ENCODE data around the gene GJD4. TPM values are rescaled to one million over a fixed set of nuclear protein-coding genes. Genes with fewer than 3 reads are reported as not detected.

Gene GJD4
- total and polyA plus RNA-seq, 8 donors: 0.11 TPM; not detected in 7

DNA sequence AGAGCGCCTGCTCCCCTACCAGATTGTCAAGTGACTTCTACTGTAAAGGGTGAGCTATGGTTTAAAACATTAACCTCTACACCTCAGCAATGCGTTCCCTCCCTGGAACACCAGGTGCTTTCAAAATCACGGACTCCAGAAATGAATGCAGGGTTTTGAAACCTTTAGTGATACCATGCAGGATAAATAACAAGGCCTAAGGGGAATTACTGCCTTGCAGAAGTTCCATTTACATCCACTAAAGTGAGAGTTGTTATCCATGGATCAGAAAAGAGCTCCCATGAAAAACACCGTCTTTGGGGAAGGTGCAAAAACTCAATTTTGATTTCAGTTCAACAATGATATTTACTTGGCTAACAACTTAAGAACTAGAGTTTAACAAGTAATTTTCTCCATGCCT is 33.0 kb downstream of the GJD4 start:
- H3K9me3 ChIP-seq: no peaks in the 10 kb centered on the region
- no peak overlapping the region for H3K27ac ChIP-seq
- WGBS, 2 donors: 78 to 79% methylated on average over 4 of the region's 4 CpGs
- intact Hi-C loops (cut with DNase I): loop anchor here in 2 of 3 donors (5.0 to 10.0 kb wide), 4 partner anchors 867 to 1247 kb away; no protein-coding TSS in a partner anchor
- no peak for ATAC-seq
- H3K36me3 ChIP-seq: no peaks in the 10 kb centered on the region
- no peak for FAIRE-seq
- no peak for DNase-seq
- no peak overlapping the region for H3K4me3 ChIP-seq
- no peaks in the 10 kb centered on the region for H3K4me1 ChIP-seq
- TF ChIP-seq, protein P1, sequence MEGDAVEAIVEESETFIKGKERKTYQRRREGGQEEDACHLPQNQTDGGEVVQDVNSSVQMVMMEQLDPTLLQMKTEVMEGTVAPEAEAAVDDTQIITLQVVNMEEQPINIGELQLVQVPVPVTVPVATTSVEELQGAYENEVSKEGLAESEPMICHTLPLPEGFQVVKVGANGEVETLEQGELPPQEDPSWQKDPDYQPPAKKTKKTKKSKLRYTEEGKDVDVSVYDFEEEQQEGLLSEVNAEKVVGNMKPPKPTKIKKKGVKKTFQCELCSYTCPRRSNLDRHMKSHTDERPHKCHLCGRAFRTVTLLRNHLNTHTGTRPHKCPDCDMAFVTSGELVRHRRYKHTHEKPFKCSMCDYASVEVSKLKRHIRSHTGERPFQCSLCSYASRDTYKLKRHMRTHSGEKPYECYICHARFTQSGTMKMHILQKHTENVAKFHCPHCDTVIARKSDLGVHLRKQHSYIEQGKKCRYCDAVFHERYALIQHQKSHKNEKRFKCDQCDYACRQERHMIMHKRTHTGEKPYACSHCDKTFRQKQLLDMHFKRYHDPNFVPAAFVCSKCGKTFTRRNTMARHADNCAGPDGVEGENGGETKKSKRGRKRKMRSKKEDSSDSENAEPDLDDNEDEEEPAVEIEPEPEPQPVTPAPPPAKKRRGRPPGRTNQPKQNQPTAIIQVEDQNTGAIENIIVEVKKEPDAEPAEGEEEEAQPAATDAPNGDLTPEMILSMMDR (IDR thresholded peaks at IDR 0.05): no peak
- H3K27me3 ChIP-seq: no peaks in the 10 kb centered on the region

DNA sequence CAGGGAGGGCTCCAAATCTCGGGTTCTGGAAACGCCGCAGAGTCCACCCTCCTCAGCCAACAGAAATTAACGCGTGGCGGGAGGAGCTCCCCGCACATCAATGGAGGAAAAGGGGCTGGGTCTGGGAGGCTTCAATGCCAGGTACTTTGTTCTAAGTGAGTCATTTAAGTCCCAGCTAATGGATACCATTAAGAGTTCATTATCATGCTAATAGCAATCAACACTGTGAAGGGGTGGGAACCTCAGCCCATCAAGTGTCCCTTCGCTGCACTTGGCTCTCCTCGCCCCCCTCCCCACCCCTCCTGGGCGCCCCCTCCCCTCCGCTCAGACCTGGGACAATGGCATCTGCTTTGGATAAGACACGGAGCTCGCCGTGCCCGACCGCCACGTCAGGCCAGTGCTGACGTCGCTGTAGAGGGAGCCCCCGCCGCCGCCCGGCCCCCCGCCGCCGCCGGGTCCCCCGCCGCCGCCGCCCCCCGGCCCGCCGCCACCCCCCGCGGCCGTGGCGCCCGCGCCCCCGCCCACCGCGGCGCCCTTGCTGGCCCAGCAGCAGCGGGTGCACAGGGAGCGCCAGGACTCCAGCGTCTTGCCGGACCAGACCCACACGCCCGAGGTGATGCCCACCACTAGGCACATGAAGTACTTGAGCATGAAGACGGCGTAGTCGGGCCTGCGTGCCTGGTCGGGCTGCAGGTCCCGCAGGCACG is 34.0 kb downstream of the GJD4 start:
- intact Hi-C loops (cut with DNase I): loop anchor here in 2 of 3 donors (5.0 to 10.0 kb wide), 4 partner anchors 866 to 1246 kb away; no protein-coding TSS in a partner anchor
- peak overlapping the region in 2 of 4 donors; percentile 49 to 68 for H3K4me3 ChIP-seq

DNA sequence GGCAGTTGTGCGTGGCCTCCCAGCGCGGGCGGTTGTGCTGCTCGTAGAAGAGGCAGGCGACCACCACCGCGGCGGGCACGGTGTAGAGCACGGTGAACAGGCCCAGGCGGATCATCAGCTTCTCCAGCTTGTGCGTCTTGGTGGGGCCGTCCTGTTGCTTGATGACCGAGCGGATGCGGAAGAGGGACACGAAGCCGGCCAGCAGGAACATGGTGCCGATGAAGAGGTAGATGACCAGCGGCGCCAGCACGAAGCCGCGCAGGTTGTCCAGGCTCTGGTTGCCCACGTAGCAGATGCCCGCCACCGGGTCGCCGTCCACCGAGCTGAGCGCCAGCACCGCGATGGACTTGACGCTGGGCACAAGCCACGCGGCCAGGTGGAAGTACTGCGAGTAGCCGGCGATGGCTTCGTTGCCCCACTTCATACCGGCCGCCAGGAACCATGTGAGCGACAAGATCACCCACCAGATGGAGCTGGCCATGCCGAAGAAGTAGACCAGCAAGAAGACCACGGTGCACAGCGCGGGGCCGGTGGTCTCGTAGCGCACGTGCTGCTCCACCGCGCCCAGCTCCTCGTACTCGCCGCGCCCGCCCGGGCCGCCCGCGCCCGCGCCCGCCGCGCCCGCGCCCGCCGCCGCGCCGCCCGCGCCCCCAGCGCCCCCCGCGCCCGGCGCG is 34.7 kb downstream of the GJD4 start:
- H3K4me3 ChIP-seq: peak overlapping the region in 3 of 4 donors; percentile 15 to 68 (median 49)

More for the DNA sequence above, 34.0 kb downstream of the GJD4 start:
- Histone ChIP-seq H3K36me3 (no peaks in the 10 kb centered on the region), H3K27me3 (no peaks in the 10 kb centered on the region), H3K9me3 (no peaks in the 10 kb centered on the region), H3K27ac (no peak overlapping the region), H3K4me1 (no peaks in the 10 kb centered on the region)
- TF ChIP-seq, protein P1 (IDR thresholded peaks at IDR 0.05): no peak
- peak in 1 of 6 donors; percentile 77 for DNase-seq
- no peak for ATAC-seq
- FAIRE-seq: no peak
- 52 to 58% methylated on average over 42 to 57 of the region's 57 CpGs for WGBS, 2 donors

DNA sequence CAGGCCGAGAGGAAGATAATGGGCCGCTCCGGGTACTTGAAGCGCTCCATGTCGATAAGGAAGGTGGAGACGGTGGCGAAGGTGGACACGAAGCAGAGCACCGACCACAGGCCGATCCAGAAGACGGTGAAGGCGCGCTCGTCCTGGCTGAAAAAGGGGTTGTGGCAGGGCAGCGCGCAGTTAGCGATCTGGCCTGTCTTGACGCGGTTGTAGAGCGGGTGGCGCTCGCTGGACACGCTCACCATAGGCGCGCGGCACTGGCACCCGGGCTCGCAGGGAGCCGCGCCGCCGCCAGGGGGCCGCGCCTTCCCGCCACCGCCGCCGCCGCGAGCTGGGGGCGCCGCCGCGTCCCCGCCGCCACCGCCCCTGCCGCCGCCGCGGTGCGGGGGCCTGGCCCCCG is 35.3 kb downstream of the GJD4 start:
- Histone ChIP-seq H3K27me3 (no peaks in the 10 kb centered on the region), H3K36me3 (no peaks in the 10 kb centered on the region), H3K4me1 (no peaks in the 10 kb centered on the region), H3K9me3 (no peaks in the 10 kb centered on the region), H3K4me3 (peak overlapping the region in 3 of 4 donors; percentile 15 to 68 (median 49)), H3K27ac (peak overlapping the region in 1 of 4 donors; percentile 46)
- TF ChIP-seq, protein P1 (IDR thresholded peaks at IDR 0.05): peak in 3 of 4 donors; percentile 20 to 32 (median 28)
- 0 to 1% methylated on average over 47 to 53 of the region's 53 CpGs for WGBS, 2 donors
- ATAC-seq (peak in 3 of 4 donors; percentile 14 to 37 (median 31)), FAIRE-seq (no peak), DNase-seq (peak; percentile 55 to 88 (median 72))
- intact Hi-C loops (cut with DNase I): loop anchor here in 1 of 3 donors (5.0 kb wide), 1 partner anchor 137 kb away; no protein-coding TSS in a partner anchor

More for the DNA sequence above, 34.7 kb downstream of the GJD4 start:
- Histone ChIP-seq H3K36me3 (no peaks in the 10 kb centered on the region), H3K27me3 (no peaks in the 10 kb centered on the region), H3K4me1 (no peaks in the 10 kb centered on the region), H3K27ac (no peak overlapping the region), H3K9me3 (no peaks in the 10 kb centered on the region)
- peak; percentile 8 to 86 (median 38) for DNase-seq
- ATAC-seq: no peak
- 30 to 31% methylated on average over 80 to 83 of the region's 83 CpGs for WGBS, 2 donors
- intact Hi-C loops (cut with DNase I): loop anchor here in 2 of 3 donors (5.0 to 10.0 kb wide), 5 partner anchors 137 to 1245 kb away; no protein-coding TSS in a partner anchor
- TF ChIP-seq, protein P1 (IDR thresholded peaks at IDR 0.05): no peak
- no peak for FAIRE-seq

Measured in pancreas (tissue), 10 donors.